Neural cell (in vitro differentiated cells): ENCODE results near the gene C17orf50. TPM values are rescaled to one million over a fixed set of nuclear protein-coding genes. Genes with fewer than 3 reads are reported as not detected.

ENCODE experiments used
- H2AFZ ChIP-seq: fragments of 200-600, 300-800 bp; sonication (generic), shearing (Covaris generic); 2 replicates; pipeline ENCODE4 v1.6.0; 2014; ENCODE audit warnings: low read depth, mild to moderate bottlenecking, antibody characterized with exemption, low read length, moderate library complexity
- H3F3A ChIP-seq: fragments of 200-600 bp; shearing (Covaris generic); 2 replicates; pipeline ENCODE4 v1.6.1; 2016; ENCODE audit warnings: mild to moderate bottlenecking, moderate library complexity, mixed read lengths, antibody characterized with exemption, low read length; ENCODE audit not compliant: insufficient read depth, poor library complexity, severe bottlenecking
- H3K27ac ChIP-seq: fragments of 200-600, 300-800 bp; sonication (generic), shearing (Covaris generic); 2 replicates; pipeline ENCODE4 v1.5.1; 2014; ENCODE audit warnings: mild to moderate bottlenecking, low read length, moderate library complexity
- H3K27me3 ChIP-seq: fragments of 300-800, 200-600 bp; sonication (generic), shearing (Covaris generic); 2 replicates; pipeline ENCODE4 v1.6.0; 2014; ENCODE audit warnings: mild to moderate bottlenecking, low read depth, low read length, moderate library complexity; ENCODE audit not compliant: insufficient read depth
- H3K36me3 ChIP-seq: fragments of 300-800, 200-600 bp; sonication (generic), shearing (Covaris generic); 2 replicates; pipeline ENCODE4 v1.5.1; 2014; ENCODE audit warnings: mild to moderate bottlenecking, antibody characterized with exemption, low read length, moderate library complexity; ENCODE audit not compliant: insufficient read depth
- H3K4me2 ChIP-seq: fragments of 300-800, 200-600 bp; sonication (generic), shearing (Covaris generic); 2 replicates; pipeline ENCODE4 v1.6.0; 2014; ENCODE audit warnings: mild to moderate bottlenecking, low read length
- H3K4me3 ChIP-seq: fragments of 300-800, 200-600 bp; sonication (generic), shearing (Covaris generic); 2 replicates; pipeline ENCODE4 v1.5.1; 2014; ENCODE audit warnings: mild to moderate bottlenecking, low read length, moderate library complexity
- H3K79me2 ChIP-seq: fragments of 200-600 bp; shearing (Covaris generic); replicated peaks from 2 replicates; pipeline ENCODE4 v1.6.0; 2014; ENCODE audit warnings: mild to moderate bottlenecking, low read length, moderate library complexity; ENCODE audit not compliant: insufficient read depth
- H3K9ac ChIP-seq: fragments of 300-800, 200-600 bp; sonication (generic), shearing (Covaris generic); 2 replicates; pipeline ENCODE4 v1.6.1; 2016; ENCODE audit warnings: mild to moderate bottlenecking, low read length, mixed read lengths
- H3K9me2 ChIP-seq: fragments of 200-600 bp; shearing (Covaris generic); 2 replicates; pipeline ENCODE4 v1.6.1; 2016; ENCODE audit warnings: mild to moderate bottlenecking, low read length, mixed read lengths; ENCODE audit not compliant: insufficient read depth
- H3K9me3 ChIP-seq: fragments of 200-600, 300-800 bp; sonication (generic), shearing (Covaris generic); 2 replicates; pipeline ENCODE4 v1.6.1; 2016; ENCODE audit warnings: mild to moderate bottlenecking, mixed run types, low read length, moderate library complexity, mixed read lengths
- H4K20me1 ChIP-seq: fragments of 200-600 bp; shearing (Covaris generic); 2 replicates; pipeline ENCODE4 v1.6.1; 2016; ENCODE audit warnings: mild to moderate bottlenecking, mixed run types; ENCODE audit not compliant: insufficient read depth
- EP300 ChIP-seq: fragments of 450-650 bp; conservative IDR thresholded peaks from 2 replicates; pipeline ENCODE4 v1.6.1; 2014; ENCODE audit warnings: antibody characterized with exemption, mild to moderate bottlenecking, moderate library complexity; ENCODE audit not compliant: poor library complexity, severe bottlenecking
- EZH2 ChIP-seq: fragments of 200-600, 300-800 bp; shearing (Covaris generic), sonication (generic); IDR thresholded peaks from 2 replicates; pipeline ENCODE4 v1.6.1; 2014; ENCODE audit warnings: antibody characterized with exemption, low read length, borderline replicate concordance, mild to moderate bottlenecking; ENCODE audit not compliant: insufficient read depth, poor library complexity, severe bottlenecking
- MXI1 ChIP-seq: fragments of 450-650 bp; conservative IDR thresholded peaks from 2 replicates; pipeline ENCODE4 v1.6.1; 2014; ENCODE audit warnings: antibody characterized with exemption, mild to moderate bottlenecking; ENCODE audit not compliant: poor library complexity, severe bottlenecking
- POLR2AphosphoS5 ChIP-seq: IDR thresholded peaks from 2 replicates; pipeline ENCODE4 v1.6.1; 2012
- RAD21 ChIP-seq: fragments of 450-650 bp; conservative IDR thresholded peaks from 2 replicates; pipeline ENCODE4 v1.6.1; 2014; ENCODE audit warnings: antibody characterized with exemption, mild to moderate bottlenecking, moderate library complexity
- SMC3 ChIP-seq: fragments of 450-650 bp; conservative IDR thresholded peaks from 2 replicates; pipeline ENCODE4 v1.6.1; 2014; ENCODE audit warnings: antibody characterized with exemption, mild to moderate bottlenecking, moderate library complexity; ENCODE audit not compliant: poor library complexity
- TAF1 ChIP-seq: IDR thresholded peaks from 2 replicates; pipeline ENCODE4 v1.6.1; 2012; ENCODE audit warnings: low read depth
- polyA plus RNA-seq: library from polyadenylated mRNA; depleted of rRNA; stranded (reverse); fragments of >200 nt; gene quantifications from 2 replicates; pipeline ENCODE4 v1.2.3, GENCODE V29; 2014
- TF ChIP-seq, protein P1 (sequence below): fragments of 450-650 bp; IDR thresholded peaks from 2 replicates; pipeline ENCODE4 v1.5.1; 2014; ENCODE audit warnings: antibody characterized with exemption, mild to moderate bottlenecking, moderate library complexity; ENCODE audit not compliant: poor library complexity, severe bottlenecking
- TF ChIP-seq, protein P2 (sequence below): IDR thresholded peaks from 2 replicates; pipeline ENCODE4 v1.6.1; 2012; ENCODE audit warnings: borderline replicate concordance

C17orf50 gene
- polyA plus RNA-seq, 1 donor from 2014 or later: not detected

DNA sequence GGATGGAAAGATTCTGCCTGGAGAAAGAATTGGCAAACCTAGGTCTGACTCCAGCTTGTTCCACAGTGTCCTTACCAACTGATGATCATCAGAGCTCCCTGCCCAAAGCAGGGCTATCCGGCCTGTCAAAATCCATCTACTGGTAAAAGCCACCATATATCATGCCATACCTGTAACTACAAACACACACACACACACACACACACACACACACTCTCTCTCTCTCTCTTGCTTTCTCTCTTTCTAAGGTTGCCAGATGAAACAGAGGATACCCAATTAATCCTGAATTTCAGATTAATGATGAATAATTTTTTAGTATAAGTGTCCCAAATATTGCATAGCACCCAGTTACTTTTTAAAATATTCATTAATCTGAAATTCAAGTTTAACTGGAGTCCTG, 36.3 kb downstream of the C17orf50 start:
- Histone ChIP-seq H3K9me3 (no peaks in the 10 kb centered on the region), H3F3A (no peaks in the 10 kb centered on the region), H3K4me3 (no peak overlapping the region), H3K9me2 (no peaks in the 10 kb centered on the region), H3K27ac (no peak overlapping the region), H3K4me2 (no peak overlapping the region), H3K27me3 (peaks cover 60% of the 10 kb centered on the region), H2AFZ (no peak overlapping the region), H3K9ac (no peak overlapping the region), H4K20me1 (no peaks in the 10 kb centered on the region), H3K79me2 (no peaks in the 10 kb centered on the region), H3K36me3 (no peaks in the 10 kb centered on the region)
- no peak for TF ChIP-seq EP300
- TF ChIP-seq MXI1: no peak
- no peak for TF ChIP-seq EZH2
- TF ChIP-seq POLR2AphosphoS5: no peak
- TF ChIP-seq, protein P1, sequence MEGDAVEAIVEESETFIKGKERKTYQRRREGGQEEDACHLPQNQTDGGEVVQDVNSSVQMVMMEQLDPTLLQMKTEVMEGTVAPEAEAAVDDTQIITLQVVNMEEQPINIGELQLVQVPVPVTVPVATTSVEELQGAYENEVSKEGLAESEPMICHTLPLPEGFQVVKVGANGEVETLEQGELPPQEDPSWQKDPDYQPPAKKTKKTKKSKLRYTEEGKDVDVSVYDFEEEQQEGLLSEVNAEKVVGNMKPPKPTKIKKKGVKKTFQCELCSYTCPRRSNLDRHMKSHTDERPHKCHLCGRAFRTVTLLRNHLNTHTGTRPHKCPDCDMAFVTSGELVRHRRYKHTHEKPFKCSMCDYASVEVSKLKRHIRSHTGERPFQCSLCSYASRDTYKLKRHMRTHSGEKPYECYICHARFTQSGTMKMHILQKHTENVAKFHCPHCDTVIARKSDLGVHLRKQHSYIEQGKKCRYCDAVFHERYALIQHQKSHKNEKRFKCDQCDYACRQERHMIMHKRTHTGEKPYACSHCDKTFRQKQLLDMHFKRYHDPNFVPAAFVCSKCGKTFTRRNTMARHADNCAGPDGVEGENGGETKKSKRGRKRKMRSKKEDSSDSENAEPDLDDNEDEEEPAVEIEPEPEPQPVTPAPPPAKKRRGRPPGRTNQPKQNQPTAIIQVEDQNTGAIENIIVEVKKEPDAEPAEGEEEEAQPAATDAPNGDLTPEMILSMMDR: no peak
- TF ChIP-seq, protein P2, sequence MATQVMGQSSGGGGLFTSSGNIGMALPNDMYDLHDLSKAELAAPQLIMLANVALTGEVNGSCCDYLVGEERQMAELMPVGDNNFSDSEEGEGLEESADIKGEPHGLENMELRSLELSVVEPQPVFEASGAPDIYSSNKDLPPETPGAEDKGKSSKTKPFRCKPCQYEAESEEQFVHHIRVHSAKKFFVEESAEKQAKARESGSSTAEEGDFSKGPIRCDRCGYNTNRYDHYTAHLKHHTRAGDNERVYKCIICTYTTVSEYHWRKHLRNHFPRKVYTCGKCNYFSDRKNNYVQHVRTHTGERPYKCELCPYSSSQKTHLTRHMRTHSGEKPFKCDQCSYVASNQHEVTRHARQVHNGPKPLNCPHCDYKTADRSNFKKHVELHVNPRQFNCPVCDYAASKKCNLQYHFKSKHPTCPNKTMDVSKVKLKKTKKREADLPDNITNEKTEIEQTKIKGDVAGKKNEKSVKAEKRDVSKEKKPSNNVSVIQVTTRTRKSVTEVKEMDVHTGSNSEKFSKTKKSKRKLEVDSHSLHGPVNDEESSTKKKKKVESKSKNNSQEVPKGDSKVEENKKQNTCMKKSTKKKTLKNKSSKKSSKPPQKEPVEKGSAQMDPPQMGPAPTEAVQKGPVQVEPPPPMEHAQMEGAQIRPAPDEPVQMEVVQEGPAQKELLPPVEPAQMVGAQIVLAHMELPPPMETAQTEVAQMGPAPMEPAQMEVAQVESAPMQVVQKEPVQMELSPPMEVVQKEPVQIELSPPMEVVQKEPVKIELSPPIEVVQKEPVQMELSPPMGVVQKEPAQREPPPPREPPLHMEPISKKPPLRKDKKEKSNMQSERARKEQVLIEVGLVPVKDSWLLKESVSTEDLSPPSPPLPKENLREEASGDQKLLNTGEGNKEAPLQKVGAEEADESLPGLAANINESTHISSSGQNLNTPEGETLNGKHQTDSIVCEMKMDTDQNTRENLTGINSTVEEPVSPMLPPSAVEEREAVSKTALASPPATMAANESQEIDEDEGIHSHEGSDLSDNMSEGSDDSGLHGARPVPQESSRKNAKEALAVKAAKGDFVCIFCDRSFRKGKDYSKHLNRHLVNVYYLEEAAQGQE: no peak
- TF ChIP-seq SMC3: no peak
- no peak for TF ChIP-seq RAD21
- no peak for TF ChIP-seq TAF1

DNA sequence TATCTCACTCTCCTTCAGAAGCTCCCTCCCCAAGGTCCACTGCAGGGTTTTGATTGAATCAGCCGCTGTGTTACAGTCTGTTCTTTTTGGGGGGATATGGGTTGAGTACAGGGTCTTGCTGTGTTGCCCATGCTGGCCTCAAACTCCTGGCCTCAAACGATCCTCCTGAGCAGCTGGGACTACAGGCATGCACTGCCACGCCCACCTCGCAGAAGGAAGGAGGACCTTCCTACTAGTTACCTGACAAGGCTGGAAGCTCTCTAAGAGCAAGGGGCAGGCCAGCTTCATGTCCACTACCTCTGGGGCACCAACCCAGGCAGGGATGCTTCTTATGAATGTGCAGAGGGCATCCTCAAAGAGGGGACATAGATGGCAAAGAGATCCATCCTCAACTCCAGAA, 36.7 kb downstream of the C17orf50 start:
- Histone ChIP-seq H3K27me3 (peaks cover 57% of the 10 kb centered on the region), H3K9me2 (no peaks in the 10 kb centered on the region), H3K4me2 (no peak overlapping the region), H3K79me2 (no peaks in the 10 kb centered on the region), H3K36me3 (no peaks in the 10 kb centered on the region), H3K4me3 (no peak overlapping the region), H2AFZ (no peak overlapping the region), H4K20me1 (no peaks in the 10 kb centered on the region), H3K9me3 (no peaks in the 10 kb centered on the region), H3K27ac (no peak overlapping the region), H3F3A (no peaks in the 10 kb centered on the region), H3K9ac (no peak overlapping the region)
- TF ChIP-seq MXI1: no peak
- no peak for TF ChIP-seq RAD21
- TF ChIP-seq EP300: no peak
- no peak for TF ChIP-seq POLR2AphosphoS5
- TF ChIP-seq SMC3: no peak
- no peak for TF ChIP-seq EZH2
- TF ChIP-seq, protein P1: no peak
- TF ChIP-seq, protein P2: no peak
- TF ChIP-seq TAF1: no peak
